ENCODE results near the gene RHOT2.

RHOT2 gene

GRCh38 chr16:683396-684070 is 15.6 kb downstream of the RHOT2 start:
- peak overlapping the region; percentile 54 for H3K4me3 ChIP-seq (ENCODE audit: low read depth, low read length)
- peak; percentile 41 for DNase-seq (ENCODE audit: low read depth)
- TF ChIP-seq, protein P1, sequence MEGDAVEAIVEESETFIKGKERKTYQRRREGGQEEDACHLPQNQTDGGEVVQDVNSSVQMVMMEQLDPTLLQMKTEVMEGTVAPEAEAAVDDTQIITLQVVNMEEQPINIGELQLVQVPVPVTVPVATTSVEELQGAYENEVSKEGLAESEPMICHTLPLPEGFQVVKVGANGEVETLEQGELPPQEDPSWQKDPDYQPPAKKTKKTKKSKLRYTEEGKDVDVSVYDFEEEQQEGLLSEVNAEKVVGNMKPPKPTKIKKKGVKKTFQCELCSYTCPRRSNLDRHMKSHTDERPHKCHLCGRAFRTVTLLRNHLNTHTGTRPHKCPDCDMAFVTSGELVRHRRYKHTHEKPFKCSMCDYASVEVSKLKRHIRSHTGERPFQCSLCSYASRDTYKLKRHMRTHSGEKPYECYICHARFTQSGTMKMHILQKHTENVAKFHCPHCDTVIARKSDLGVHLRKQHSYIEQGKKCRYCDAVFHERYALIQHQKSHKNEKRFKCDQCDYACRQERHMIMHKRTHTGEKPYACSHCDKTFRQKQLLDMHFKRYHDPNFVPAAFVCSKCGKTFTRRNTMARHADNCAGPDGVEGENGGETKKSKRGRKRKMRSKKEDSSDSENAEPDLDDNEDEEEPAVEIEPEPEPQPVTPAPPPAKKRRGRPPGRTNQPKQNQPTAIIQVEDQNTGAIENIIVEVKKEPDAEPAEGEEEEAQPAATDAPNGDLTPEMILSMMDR (IDR thresholded peaks at IDR 0.05; ENCODE audit: insufficient read depth, low read depth, low read length, missing control alignments): no peak

DNA sequence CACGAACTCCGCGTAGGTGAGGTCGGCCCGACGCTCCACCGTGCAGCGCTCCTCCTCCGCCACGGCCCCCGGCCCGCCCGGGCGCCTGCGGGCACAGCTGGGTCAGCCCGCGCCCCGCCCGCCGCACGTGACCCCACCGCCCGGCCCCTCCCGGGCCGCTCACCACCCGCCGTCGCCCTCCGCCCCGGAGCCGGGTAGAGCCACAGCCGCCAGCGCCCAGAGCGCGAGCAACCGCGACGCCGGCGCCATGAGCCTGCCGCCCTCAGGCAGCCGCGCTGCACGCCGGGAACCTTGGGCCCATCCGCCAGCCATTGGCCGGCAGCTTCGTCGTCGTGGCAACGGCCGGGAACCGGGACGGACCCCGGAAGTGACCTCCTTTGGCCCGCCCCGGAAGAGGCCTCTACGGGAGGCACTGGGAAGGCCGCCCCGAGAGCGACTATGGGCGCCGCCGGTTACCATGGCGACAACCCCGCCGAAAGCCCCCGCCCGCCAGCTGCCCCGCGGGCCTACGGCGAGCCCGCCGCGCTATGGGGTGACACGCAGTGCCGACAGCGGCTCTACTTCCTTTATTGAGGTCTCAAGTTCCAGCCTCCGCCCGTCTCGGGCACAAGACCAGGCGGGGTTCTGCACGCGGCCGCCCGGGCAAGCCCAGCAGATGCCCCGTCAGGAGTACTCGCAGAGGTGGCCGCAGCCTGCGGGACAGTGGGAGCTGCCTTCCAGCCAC is 16.3 kb downstream of the RHOT2 start, which contains the start of gene JMJD8:
Gene JMJD8, minus strand, starts transcription at position 264 of the 724 bp plus-strand sequence. Its CDS starts 15 bp downstream, at position 249.
- H3K4me3 ChIP-seq (ENCODE audit: low read depth, low read length): peak within 1 kb of the TSS; percentile 54
- DNase-seq (ENCODE audit: low read depth): peak; percentile 98
- TF ChIP-seq, protein P1 (IDR thresholded peaks at IDR 0.05; ENCODE audit: insufficient read depth, low read depth, low read length, missing control alignments): no peak

DNA sequence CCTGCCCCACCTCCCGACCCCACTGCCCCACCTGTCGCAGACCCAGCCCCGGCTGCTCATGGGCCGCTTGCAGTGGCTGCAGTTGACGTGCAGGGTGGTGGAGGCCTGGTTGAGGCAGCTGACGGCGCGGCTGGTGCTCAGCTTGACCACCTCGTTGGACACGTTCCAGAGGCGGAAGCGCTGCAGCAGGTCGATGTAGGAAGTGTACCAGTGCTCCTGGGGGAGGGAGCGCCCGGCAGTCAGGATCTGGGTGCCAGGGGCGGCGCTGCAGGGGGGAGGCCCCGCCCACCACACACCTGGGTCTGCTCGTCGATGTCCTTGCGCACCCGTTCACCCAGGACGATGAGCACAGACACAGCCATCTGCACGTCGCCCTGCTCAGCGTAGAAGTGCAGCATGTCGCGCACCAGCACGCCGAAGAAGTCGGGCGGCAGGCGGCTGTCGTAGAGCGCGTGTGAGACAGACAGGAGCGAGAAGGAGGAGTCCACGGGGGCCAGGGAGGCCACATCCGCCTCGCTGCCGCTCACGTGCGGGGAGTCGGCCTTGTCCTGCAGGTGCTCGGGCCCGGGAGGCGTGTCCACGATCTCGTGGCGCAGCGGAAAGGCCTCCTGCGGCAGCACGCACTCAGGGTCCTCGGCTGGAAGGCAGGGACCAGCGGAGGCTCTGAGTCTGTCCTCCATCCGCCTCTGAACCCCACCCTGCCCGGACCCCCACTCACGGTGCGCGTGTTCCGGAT is 17.2 kb downstream of the RHOT2 start:
- TF ChIP-seq, protein P1 (IDR thresholded peaks at IDR 0.05; ENCODE audit: insufficient read depth, low read depth, low read length, missing control alignments): no peak
- no peak overlapping the region for H3K4me3 ChIP-seq (ENCODE audit: low read depth, low read length)
- DNase-seq (ENCODE audit: low read depth): no peak

DNA sequence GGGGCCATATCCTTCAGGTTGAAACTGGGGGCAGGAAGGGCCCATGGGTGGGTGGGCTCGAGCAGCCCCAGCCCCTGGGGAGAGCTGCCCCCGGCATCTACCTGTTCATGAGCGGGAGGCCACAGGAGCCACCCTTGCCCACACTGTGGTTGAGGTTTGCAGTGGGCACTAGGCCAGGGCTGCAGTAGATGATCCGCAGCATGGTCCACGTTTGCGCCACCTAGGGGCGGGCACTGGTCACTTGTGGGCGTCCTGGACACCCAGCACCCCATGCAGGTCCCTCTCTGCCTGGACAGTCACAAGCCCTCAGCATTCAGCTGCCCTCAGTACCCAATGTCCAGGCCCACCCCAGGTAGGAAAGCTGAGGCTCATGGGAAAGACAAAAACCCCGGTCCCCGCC is 18.0 kb downstream of the RHOT2 start:
- DNase-seq (ENCODE audit: low read depth): no peak
- TF ChIP-seq, protein P1 (IDR thresholded peaks at IDR 0.05; ENCODE audit: insufficient read depth, low read depth, low read length, missing control alignments): peak; percentile 22
- no peak overlapping the region for H3K4me3 ChIP-seq (ENCODE audit: low read depth, low read length)

DNA sequence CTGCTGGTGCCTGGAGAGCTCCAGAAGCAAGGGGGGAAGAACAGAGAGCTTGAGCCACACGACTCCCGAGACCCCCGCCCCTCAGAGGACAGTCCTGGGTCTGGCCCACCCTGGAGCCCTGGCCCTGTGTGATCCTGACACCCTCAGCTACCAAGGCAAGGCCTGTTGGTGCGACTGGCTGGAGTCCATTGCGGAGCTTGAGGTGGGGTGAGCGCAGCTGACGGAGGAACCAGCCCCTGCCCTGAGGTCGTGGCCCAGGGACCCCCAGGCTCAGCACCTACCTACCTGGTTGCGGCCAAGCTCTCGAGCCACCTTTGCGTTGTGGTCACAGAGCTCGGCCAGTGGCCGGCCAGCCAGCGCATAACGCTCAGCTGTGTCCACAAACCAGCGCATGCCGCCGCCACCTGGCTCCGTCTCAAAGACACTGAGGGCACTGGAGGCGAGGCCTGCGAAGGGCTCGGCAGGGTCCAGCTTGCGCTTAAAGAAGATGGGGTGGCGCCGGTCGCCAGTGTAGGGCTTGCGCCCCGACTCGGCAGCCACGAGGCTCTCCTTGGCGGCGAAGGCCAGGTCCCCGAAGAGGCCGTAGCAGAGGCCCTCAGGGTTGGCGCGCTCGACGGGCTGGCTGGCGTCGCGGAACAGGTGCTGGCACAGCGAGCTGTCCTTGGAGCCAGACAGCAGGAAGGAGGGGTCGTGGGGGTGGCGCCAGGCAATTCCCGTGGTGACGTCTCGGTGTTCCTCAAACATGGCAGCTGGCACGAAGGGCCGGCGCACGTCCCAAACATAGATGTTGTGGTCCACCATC is 18.7 kb downstream of the RHOT2 start:
- no peak overlapping the region for H3K4me3 ChIP-seq (ENCODE audit: low read depth, low read length)
- no peak for DNase-seq (ENCODE audit: low read depth)
- TF ChIP-seq, protein P1 (IDR thresholded peaks at IDR 0.05; ENCODE audit: insufficient read depth, low read depth, low read length, missing control alignments): no peak

DNA sequence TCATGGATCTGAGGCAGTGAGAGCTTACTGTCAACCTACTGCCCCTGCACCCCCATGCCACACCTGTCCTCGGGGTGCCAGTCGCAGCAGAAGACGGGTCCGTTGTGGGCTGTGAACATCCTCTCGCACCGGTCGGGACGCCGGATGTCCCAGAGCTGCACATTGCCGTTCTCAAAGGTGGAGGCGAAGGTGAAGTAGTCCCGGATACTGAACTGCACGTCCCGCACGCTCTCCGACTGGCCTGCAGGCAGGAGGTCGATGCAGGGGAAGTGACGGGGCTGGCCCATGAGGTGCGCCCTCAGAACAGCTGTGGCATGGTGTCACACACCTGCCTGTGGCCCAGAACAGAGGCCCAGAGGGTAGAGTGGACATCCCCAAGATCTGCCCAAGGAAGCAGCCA is 19.6 kb downstream of the RHOT2 start:
- TF ChIP-seq, protein P1 (IDR thresholded peaks at IDR 0.05; ENCODE audit: insufficient read depth, low read depth, low read length, missing control alignments): no peak
- DNase-seq (ENCODE audit: low read depth): no peak
- H3K4me3 ChIP-seq (ENCODE audit: low read depth, low read length): no peak overlapping the region
